GM19239 (cell line): ENCODE results near the gene AFAP1.

Source experiments
- DNase-seq: peaks from one replicate; pipeline ENCODE4 v3.0.0; 2011; ENCODE audit warnings: low spot score; ENCODE audit not compliant: insufficient read length
- FAIRE-seq: peaks from 2 replicates; lab custom pipeline; 2011; peaks lifted over from hg19 to GRCh38; lab: Jason Lieb, UNC

AFAP1 gene

DNA sequence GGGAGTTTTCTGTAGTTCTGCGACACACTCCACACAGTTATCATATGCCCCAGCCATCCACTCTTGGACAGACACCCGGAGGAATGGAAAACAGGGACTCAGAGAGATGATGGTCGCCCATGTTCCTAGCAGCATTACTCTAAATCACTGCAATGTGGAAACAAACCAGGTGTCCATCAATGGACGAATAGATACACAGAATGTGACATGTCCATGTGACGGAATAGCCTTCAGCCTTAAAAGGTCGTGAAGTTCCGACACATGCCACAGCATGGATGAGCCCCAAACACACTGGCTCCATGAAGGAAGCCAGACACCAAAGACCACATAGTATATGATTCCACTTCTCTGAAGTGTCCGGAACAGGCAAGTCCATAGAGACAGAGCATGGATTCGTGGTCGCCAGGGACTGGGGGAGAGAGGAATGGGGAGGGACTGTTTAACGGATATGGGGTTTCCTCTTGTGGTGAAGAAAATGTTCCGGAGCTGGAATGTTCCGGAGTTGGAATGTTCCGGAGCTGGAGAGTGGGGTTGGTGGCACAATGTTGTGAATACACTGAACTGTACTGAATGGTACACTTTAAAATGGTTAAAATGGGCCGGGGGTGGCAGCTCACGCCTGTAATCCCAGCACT is 28.7 kb upstream of the AFAP1 start:
- DNase-seq (no peak), FAIRE-seq (no peak)

DNA sequence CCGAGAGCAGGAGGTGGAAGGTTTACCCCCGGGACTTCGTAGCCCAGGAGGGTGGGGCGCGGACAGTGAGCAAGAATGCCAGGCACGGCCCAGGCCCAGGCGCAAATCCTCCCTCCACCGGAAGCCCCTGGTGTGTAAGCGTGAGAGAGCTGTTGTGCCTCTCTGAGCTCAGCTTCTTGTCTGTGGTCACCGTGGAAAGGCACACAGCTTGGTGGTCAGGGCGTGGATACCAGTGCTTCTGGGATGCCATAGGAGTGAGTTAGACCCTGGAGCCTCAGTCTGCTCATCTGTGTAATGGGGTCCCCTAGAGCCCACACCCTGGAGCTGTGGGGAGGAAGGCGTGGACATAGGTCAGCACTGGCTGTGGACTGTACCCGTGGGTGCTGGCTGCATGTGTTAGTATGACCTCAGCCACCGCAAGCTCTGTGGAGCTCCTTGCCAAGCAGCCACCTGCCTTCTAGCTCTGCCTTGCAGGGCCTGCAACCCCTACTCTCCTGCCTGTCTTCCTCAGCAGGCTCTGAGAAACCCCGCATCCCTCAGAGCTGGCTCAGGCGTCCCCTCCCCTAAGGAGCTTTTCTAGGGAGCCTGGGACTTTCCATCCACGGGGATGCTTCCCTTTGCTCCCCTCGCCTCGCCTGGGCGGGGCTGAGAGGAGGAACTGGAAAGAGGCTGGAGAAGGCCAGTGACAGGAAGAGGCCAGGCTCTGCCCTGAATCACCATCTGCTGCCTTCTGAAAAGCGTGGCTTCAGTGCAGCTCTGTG is 28.0 kb upstream of the AFAP1 start:
- DNase-seq (no peak), FAIRE-seq (no peak)

DNA sequence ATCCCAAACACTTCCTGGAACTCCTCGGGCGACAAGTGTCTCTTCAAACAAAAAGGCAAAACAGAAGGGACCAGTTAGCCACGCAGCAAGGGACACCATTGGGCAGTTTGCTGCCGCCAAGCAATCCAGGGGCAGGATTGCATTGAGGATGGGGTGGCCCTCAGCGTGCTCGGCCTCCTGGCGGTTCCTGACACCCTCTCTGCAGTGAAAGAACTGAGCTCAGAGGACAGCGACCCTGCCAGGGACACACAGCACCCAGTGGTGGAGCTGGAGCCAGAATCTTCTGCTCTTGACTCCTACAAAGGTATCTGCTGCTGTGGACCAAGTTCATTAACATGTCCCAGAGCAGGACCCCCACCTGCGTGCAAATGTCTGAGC is 27.4 kb upstream of the AFAP1 start:
- FAIRE-seq (no peak), DNase-seq (no peak)

DNA sequence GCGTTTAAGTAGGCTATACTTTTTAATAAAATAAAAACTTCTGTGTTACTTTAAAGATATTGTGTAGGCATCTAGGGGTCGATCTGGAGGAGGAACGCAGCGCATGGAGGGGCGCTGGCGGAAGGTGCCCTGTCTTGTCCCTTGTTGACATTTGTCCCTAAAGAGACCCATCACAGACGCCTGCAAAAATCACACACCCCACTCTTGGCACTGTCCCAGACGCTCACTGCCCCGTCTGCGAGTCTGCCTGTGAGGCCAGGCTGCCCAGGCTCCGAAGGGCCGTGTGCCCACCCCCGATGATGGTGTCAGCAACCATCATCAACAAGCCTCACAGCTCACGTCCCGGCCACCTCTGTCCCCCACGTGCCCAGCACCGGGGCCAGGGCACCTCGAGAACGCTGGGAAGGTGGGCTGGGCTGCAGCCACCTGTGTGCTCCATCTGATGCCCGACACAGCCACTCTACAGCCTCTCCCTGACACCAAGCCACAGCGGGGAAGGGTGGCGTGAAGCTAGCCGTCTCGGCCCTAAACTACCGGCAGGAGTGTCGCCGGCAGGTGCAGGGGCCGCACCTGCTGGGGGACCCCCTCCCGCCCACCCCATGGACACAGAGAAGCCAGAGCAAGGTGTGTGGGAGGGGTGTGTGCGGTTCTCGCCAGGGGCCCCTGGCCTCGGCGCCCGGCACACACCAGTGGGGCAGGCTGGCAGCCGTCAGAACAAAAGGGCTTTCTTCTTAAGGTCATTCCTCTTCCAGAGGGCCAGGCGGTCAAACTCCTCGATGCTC is 26.8 kb upstream of the AFAP1 start:
- DNase-seq (no peak), FAIRE-seq (no peak)

DNA sequence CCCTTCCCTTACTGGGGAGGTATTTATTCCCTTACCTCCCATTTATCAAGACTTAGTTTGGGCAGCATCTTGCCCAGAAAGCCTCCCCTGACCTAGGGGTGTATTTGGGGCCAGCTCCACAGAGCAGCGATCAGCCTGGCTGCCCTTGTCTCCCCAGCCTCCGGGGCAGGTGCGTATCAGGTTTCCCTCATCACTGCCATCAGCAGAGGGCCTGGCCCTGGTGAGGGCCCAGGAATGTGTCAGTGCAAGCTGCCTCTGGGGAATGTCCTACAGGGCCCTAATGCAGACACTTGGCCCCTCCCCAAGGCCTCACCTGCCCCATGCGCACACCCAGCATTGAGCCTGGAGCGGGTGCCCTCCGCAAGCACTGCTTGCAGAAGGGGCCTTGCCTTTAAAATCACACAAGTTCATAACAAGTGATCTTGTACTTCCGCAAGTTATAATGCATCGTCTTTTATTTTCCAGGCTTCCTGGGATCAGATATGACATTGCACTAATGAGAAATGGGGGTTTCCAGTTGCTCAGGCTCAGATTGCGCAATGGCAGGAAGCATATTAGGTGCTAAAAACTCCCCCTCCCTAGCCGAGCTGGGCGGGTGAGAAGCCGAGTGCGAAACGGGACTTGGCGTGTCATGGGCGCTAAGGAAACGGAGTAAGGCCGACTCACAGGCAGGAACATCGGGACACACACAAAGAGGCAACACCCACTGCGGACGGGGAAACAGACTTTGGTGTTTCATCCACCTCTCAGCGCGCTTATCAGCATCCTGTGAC is 25.4 kb upstream of the AFAP1 start:
- DNase-seq, result no peak
- FAIRE-seq, result no peak

DNA sequence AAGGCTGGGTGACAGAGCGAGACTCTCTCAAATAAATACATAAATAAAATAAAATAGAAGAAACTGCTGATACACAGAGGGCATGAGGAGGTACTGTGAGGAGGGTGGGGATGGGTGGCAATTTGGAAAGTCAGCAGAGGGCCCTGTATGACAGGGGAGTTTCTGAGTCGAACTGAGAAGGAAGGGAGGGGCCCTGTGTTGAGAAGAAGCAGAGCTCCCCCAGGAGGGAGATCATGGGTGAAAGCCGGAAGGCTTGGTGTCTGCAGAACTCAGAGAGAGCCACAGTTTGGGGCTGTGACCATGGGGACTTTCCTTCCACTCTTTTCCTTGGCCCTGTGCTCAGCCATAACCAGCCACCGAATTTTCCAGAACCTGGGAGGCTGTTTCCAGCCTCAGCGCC is 24.8 kb upstream of the AFAP1 start:
- no peak for DNase-seq
- FAIRE-seq, result no peak

DNA sequence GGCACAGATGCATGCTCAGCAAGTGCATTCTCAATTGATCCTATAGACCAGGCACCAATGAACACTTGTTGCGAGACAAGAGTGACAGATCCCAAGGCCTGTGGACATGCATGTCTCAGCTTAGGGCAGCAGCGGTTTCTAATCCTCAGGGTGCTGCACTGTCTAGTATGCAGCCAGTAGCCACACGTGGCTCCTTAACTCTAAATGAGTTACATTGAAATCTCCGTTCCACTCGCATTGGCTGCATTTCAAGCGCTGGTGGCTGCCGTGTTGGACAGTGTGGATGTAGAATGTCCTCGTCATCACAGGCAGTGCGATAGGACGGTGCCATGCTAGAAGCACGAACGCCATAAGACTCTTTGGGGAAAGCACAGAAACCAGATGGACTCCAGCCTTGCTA is 24.0 kb upstream of the AFAP1 start:
- FAIRE-seq (no peak), DNase-seq (no peak)

DNA sequence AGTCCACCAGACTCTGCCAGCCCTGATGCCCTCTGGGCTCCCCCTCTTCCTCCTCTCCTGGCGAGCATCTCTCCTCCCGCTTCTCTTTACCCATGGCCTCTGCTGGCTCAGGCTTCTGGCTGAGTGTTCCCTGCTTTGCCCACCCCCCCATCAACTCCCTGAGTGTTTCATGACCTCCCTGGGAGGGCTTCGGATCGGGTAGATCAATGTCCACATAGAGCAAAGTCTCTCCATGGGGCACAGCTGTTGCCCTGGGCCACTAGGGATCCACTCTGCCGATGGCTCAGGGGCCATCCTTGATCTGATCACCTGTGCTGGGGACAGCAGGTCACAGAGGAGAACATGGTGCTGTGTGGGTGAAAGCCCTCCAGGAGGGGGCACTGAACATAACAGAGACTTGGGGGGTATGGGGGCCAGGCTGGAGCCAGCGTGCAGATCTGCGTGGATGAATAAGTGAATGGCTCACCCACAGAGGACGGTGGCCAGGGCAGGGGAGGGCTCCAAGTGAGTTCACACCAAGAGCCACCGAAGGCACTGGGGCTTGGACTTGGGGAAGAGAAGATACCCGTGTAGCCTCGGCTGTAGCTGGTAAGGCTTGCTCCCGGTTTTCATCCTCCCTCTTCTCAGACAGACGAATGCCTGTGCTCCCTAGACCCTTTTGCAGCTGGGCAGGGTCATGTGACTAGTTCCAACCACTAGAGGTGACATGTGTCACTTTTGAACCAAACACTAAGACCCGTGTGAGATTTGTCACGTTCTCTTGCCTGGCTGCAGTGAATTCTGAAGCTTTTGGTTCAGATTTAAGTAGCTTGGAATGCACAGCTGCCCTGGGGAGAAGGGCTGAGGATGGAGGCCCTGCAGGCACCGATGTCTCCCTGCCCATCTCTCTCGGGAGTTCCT is 23.2 kb upstream of the AFAP1 start:
- DNase-seq (no peak), FAIRE-seq (no peak)

DNA sequence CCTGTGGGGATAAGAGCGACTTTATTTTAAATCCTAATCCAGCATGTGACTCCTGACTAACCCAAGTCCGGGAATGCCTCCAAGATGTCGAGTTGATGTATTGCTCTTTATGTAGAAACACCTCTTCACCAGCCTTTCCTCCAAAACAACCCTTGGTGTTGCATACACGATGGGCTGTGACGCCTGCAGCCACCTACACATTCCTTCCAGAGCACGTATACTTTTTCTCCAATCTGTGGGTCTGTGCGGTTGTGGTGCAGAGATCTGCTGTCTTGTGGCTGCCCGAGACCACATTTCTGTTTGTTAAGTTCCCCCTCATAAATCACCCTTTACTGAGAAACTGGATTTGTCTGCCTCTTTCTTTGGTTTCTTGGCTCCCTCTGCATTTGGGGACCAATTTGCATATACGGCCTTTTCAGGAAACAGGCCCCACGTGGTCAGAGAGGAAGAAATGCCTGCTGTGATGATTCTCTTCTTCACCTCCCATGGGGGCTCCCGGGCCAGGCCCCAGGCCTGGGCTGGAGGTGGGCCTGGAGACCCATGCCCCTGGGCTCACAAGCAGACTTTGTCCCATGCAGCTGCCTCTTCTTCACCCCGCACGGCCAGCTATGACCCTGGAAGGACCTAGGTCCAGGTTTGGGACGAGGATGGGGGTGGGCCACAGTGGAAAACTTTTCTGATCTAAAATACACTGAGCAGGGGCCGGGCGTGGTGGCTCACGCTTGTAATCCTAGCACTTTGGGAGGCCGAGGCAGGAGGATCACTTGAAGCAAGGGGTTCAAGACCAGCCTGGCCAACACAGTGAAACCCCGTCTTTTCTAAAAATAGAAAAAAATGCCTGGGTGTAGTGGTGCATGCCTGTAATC is 21.4 kb upstream of the AFAP1 start:
- FAIRE-seq (peak; percentile 85), DNase-seq (no peak)

DNA sequence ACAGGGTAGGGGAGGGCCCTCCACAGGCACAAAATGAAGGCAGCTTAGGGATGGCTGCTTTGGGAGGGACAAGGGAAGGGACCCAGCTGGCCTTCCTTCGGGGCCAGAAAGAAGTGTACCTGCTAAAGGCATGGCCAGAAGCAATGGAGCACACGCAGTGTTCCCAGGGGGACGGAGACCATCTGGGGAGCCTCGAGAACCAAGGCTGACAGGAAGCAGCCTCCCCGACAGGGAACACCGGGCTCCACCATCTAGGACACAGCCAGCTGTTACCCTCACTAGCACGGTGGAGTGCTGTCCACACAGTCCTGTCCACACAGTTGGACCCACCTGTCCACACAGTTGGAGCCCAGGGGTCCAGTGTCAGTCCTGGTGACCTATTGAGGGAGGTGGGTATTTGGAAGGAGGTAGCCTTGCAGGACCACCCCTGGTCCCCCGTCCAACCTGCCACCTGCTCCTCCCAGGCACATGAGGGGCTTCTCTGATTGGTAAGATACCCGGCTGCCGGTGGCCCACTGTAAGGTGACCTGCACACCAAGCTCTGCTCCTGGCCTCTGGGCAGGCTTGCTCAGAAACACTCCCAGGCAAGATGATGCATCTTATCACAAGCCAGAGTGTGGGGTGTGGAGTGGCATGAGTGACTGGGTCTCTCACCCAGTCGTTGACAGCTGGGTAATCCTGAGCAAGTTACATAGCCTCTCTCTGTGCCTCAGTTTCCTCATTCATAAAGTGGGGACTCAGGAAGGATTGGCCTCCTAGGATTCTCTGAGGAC is 20.5 kb upstream of the AFAP1 start:
- no peak for FAIRE-seq
- DNase-seq, result no peak

DNA sequence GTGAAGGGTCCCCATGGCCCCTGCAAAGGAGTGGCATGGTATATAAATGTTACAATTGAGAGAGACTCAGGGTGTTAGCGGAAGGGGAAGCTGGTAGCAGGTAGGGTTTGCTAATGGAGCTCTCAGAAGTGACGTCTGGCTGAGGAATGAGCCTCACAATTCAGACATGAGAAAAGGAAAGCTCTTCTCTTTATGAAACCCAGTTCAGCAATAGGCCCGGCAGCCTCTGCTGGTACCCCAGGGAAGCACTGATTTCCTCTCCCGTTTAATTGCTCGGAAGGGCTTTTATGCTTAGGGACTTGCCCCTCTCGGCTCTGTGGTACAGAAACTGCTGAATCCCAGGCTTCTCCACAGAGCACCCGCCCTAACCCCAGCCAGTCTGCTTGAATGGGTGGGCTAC is 19.4 kb upstream of the AFAP1 start:
- FAIRE-seq, result no peak
- DNase-seq, result no peak

DNA sequence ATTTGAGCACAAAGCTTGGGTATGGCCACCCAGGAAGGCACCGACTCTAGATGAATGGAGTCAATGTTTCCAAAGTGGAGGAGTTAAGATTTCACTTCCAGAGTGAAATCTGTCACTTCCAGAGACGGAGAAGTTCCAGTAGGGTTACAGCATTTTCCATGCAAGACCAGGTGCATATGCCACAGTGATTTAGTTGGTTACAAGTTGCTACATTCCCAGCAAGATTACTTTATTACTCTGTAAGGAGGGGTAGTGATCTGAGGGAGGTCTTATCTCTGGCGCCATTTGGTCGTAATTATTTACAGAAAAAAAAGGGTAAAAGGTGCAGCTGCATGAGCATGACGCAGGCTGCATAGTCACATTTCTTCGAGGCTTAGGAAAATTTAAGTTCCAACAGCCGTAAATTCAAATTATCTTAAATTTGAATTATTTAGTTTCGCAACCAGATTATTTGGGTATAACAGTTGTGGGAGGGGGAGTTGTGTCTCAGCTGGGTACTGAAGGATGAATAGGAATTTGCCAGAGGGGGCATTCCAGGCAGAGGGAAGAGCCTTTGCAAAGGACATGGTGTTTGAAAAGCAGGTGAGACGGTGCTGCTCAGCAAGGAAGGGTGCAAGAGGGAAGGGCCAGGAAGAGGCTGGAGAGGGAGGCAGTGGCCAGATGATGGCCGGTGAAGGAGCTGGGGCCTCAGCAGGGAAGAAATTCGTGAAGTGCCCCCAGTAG is 17.4 kb upstream of the AFAP1 start:
- DNase-seq, result no peak
- no peak for FAIRE-seq

DNA sequence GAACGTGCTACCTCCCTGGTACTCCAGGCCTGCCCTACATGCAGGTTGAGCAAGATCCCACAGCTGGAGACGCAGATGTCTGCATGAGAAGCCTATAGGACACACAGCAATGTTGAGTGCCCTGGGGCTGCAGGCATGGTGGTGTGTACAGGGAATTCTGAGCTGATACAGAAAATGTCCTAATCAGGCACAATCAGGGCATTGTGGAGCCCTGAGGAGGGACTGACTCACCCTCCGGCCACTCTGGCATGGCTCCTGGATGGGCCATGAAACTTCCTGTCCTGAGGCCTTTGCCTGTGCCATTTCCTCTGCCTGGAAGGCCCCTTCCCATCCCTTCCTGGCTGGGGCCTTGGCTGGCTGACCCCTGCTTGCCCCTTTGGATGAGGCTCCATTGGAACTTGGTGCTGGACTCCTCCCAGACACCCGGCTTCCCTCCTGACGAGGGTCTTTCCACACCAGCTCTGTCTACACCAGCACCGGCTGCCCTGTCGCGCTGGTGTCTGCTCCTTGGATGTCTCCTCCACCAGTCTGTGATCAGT is 16.7 kb upstream of the AFAP1 start:
- no peak for FAIRE-seq

DNA sequence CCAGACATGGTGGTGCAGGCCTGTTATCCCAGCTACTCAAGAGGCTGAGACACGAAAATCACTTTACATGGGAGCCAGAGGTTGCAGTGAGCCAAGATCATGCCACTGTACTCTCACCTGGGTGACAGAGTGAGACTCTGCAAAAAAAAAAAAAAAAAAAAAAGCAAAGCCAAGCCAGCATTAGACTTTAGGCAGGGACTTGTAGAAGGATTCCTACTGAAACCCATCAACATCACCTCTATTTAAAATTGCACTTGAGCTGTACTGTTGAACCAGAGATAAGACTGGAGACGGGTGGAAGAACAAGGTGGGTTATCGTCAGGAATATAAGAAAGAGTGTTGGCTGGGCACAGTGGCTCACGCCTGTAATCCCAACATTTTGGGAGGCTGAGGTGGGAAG is 15.7 kb upstream of the AFAP1 start:
- FAIRE-seq (no peak), DNase-seq (no peak)

More for the DNA sequence above, 16.7 kb upstream of the AFAP1 start:
- DNase-seq, result no peak

DNA sequence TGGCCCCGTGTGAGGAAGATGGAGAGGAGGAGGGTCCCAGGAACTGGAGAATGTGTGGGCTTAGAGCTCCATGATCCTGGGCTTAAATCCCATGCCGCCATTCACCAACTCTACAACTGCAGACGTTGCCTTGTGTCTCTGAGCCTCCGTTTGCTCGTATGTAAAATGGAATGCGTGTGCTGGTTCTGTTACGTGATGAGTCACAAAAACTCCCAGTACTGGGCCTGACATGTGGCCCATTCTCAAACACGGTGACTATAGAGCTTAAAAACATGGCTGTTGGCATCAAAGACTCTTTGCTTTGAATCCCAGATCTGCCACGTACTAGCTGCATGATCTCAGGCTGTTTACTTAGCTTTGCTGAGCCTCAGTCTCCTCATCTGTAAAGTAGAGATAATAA is 13.0 kb upstream of the AFAP1 start:
- FAIRE-seq, result no peak

DNA sequence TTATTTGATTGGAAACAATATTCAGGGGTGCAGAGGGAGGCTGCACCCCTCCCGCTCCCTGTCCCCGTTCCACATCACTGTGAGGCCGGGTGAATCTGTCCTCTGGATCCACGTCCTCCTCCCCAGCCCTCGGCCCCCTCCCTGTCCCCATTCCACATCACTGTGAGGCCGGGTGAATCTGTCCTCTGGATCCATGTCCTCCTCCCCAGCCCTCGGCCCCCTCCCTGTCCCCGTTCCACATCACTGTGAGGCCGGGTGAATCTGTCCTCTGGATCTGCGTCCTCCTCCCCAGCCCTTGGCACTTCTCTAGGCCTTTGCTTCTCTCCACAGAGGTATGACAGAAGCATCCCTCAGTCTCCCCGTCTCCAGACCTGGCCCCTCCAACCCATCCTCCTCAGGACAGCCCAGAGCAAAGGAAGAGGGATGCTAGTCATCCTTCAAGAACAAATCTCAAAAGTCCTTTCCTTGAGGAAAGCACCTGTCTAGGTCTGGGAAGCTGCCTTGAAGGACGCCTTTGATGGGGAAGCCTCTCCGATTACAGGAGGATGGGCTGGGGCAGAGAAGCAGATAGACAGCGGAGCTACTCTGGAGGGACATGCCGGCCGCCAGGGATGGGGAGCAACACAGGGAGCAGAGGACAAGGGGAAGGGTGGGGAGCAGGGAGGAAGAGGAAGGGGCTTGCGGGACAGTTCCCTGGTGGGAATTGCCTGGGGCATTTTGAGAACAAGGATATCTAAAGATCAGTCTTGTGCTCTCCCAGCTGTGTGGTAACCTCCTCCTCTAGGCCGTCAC is 10.8 kb upstream of the AFAP1 start:
- DNase-seq (no peak), FAIRE-seq (no peak)

More for the DNA sequence above, 13.0 kb upstream of the AFAP1 start:
- no peak for DNase-seq
